NCI-H2196 (cell line): ENCODE results near the gene C11orf91.
"Not testable (repeated sequence)": the region's sequence is repeated elsewhere in the genome, so short reads cannot be mapped to it uniquely, and the experiment has no call there.

Experiments
- DNase-seq: peaks from one replicate; lab custom pipeline; 2025; ENCODE audit not compliant: unreplicated experiment; lab: John Stamatoyannopoulos, UW

C11orf91 gene

GRCh38 chr11:33674035-33674814, 26.4 kb downstream of the C11orf91 start:
- no peak for DNase-seq

- DNase-seq, result no peak
These were observed 28.4 kb downstream of the C11orf91 start for GRCh38 chr11:33672273-33672672.

DNA sequence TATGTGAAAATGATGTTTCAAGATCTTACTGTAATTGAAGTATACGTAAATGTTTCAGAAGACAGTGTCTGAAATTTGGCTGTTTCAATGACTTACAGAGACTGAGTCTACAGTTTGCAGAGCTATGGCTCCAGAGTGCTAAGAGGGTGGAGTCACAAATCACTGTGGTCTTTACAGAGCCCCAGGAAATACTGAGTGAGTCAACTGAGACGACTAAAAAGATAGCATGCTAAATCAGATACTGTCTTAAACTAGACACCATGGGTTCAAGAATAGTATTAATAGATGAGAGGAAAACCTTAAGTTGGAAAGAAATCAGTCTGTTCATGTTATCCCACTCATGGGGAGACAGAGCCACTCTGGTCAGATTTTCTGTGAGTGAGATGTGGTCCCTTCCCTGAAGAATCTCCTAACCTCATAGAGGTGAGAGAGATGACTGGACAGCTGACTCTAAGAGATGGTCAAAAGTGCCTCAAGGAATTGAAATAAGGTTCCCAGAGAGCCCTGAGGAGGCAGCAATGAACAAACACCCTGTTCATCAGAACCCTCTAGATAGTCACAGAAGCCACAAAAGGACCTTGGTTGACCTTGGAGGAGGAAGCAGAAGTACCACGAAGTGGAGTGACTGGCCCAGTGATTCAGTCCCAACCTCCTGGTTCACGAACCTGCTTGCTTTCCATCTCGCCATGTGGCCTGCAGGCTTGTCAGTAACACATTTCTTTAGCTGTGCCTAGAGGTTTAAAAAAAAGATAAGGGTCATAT, 30.2 kb downstream of the C11orf91 start:
- DNase-seq, result no peak

DNA sequence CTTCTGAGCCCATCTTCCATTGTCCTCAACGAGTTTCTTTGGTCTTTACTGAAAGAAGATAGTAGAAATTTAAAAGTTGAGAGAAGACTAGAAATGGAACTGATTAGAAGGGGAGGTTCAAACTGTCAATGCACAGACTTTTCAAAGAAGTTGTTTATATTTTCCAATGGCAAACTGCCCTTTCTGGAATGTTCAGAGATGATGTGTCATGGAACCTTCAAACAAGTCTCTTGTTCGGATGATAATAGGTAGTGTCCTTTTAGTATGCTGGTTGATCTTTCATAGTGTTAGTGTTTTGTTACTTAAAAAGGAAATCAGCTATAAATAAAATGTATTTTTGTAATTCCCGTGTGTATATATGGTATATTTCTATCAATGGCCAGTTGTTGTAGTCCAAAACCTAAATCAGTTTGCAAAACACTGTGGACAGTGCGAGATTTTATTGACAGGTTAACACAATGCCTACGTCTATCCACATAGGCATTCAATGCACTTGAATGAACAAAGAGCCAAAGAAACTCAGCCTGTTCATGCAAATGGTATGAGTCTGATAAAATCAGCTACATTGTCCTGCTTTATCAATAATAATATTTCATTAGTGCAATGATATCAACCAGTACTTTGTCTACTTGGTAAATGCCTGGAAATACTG, 30.9 kb downstream of the C11orf91 start:
- no peak for DNase-seq

- DNase-seq, result no peak
These were observed 31.6 kb downstream of the C11orf91 start for GRCh38 chr11:33668951-33669596.

- no peak for DNase-seq
These were observed 32.2 kb downstream of the C11orf91 start for GRCh38 chr11:33668468-33668825.

DNA sequence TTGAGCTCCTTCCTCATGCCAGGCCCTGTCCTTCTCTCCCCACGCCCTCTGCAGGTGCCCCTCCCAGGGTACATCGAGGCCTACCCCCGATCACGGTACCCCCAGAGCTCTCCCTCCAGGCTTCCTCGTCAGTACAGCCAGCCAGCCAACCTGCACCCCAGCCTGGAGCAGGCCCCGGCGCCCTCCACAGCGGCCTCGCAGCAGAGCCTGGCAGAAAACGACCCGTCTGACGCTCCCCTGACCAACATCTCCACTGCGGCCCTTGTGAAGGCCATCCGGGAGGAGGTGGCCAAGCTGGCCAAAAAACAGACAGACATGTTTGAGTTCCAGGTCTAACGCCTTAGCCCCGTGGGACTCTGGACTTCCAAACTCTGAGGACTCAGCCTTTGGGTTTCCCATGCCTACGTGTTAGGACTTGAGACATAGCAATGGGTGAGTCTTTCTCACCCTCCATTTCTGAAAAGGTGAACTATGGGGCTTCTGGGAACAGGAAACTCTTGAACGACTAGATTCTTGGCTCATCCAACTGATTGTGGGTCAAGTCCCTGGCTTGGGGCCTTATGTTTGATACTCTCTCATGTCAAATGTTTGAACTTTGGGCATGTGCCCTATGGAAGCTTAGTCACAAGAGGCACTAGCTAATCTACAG, 32.7 kb downstream of the C11orf91 start:
- peak; percentile 37 for DNase-seq

- DNase-seq, result no peak
These were observed 35.1 kb downstream of the C11orf91 start for GRCh38 chr11:33665350-33666106.

DNA sequence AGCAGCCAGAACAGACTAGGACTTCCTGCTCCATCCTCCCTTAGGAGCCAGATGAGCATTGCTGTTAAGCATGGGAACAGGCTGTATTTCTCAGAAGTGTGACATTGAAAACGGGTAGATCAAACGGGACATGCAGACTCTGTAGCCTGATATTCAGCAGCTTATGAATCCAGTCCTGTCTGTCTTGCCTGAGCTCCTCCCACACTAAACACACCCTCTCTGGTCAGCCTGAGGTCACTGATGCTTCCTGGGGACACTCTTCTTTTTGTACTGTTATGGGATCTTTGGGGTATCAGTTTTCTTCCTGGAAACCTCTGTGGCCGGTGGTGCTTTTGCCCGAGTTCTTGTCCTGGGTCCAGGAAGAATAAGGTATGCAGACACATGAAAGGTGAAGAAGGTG, 35.8 kb downstream of the C11orf91 start:
- DNase-seq, result no peak

- DNase-seq, result no peak
These were observed 36.5 kb downstream of the C11orf91 start for GRCh38 chr11:33664166-33664565.

DNA sequence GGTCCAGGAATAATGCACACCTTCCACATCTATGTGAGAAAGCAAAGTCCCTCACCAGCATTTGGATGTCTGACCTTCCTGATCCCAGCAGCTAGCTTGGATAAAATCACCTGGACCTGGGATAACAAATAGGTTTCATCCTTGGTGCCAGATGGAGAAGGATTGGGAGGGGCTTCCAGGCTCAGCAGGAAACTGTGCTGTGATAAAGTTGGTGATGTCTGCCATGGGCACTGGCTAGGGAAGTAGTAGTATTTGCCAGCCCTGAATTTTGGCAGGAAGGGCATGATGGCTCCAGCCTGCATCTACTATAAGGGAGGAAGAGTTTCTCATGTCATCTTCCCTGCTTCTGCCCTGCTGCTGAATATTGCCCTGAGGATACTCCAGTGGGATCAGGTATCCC, 37.5 kb downstream of the C11orf91 start:
- no peak for DNase-seq

GRCh38 chr11:33661526-33661925, 39.1 kb downstream of the C11orf91 start:
- not testable (repeated sequence) for DNase-seq

- DNase-seq, result no peak
These were observed 39.7 kb downstream of the C11orf91 start for GRCh38 chr11:33660962-33661361.

DNA sequence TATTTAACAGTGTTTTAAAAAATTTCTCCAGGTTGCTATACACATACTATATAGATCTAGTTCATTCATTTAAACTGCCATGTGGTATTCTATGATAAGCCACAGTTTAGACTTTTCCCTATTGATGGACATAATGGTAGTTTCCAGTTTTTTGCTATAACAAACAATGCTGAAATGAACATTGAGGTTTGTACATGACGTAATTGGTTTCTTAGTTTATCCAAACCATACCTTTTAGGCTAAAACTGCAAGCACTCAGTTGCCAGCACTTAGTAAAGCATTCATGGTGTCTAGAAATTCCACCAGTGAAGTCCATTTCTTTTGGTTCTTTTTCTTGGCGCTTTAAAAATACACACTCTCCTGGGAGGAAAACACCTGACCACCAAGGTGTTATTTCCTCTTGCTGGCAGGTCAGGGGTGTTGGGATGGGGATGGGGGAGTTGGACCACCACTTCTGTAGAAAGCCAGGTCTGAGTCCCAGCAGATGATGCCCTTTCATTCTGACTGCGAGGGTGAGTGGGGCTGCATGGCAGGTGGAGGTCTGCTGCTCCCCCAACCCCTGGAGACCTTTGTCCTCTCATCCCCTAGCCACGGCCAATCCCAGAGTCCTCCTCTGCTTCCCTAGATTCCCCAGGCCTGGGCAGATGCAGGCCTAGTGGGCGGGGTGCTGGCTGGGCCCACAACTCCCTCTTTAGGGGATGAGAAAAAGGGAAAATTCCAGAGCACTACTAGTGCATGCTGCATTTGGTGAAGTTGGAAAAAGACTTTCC, 41.1 kb downstream of the C11orf91 start:
- no peak for DNase-seq

- no peak for DNase-seq
These were observed 42.3 kb downstream of the C11orf91 start for GRCh38 chr11:33658195-33658900.

- DNase-seq, result no peak
These were observed 42.9 kb downstream of the C11orf91 start for GRCh38 chr11:33657757-33658156.

GRCh38 chr11:33656768-33657167, 43.9 kb downstream of the C11orf91 start:
- no peak for DNase-seq

DNA sequence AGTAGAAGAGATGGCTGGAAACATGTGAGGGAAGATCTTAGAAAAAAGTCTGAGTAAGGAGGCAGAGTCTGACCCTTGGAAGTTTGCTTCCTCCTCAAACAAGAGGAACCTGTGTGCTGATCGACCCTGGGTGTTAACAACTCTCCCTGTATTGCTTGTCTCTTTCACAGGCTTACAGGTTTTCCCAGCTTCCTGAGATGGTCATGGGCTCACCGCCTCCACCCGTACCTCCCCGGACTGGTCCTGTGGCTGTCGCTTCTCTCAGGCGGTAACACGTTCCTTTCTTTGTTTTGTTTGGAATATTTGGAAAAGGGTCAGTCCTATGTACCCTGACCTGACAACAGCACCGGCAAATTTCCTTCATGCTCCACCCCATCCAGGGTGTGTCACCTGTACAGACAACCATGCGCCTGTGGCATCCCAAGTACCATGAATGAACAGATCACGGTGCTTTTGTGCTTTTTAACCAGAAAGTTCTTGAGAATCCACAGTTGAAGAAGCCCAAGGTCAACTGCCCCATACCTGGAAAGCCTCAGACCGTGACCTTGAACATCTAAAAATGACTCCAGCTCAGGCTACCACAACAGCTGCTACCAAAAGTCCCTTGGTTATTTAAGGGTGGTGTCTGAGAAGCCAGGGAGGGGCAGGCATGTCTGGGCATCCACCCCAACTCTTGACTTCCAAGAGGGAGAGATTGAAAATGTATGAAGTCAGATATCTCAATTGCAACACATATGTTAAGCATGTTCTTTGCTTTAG, 44.6 kb downstream of the C11orf91 start:
- DNase-seq, result no peak
